Common myeloid progenitor, CD34-positive (primary cell): ENCODE data around the gene NDST4.

Source experiments
- CTCF ChIA-PET: fragments of 350-600 bp; sonication (Branson Sonifier 250); formaldehyde crosslinking; loops from one replicate; lab custom pipeline; 2021; ENCODE audit warnings: antibody characterized with exemption; lab: Charles Lee
- POLR2A ChIA-PET: fragments of 350-600 bp; sonication (Branson Sonifier 250); formaldehyde crosslinking; loops from one replicate; lab custom pipeline; 2021; ENCODE audit warnings: antibody characterized with exemption; lab: Charles Lee
- DNase-seq, 3 donors: peaks; one replicate each; pipeline versions ENCODE4 v3.0.0 to v3.0.0-alpha.2; 2013
- H3K27ac ChIP-seq, 2 experiments: 1 replicate in 1 of 2; 2 replicates in 1 of 2; pipeline ENCODE4 v1.7.0; 2013; ENCODE audit warnings: inconsistent platforms in 2 of 2, low read length in 2 of 2, mild to moderate bottlenecking in 2 of 2, low read depth in 1 of 2, moderate library complexity in 1 of 2; ENCODE audit not compliant: severe bottlenecking in 2 of 2, insufficient read depth in 1 of 2, poor library complexity in 1 of 2
- H3K27me3 ChIP-seq, 5 experiments: replicated peaks in 2 of 5; 1 replicate in 3 of 5; 2 replicates in 2 of 5; pipeline versions ENCODE4 v1.6.1 to v1.7.0; 2013; ENCODE audit warnings: low read length in 4 of 5, mild to moderate bottlenecking in 2 of 5, moderate library complexity in 2 of 5, inconsistent platforms in 1 of 5; ENCODE audit not compliant: insufficient read depth in 5 of 5, control insufficient read depth in 4 of 5
- H3K36me3 ChIP-seq, 4 experiments: 1 replicate in 2 of 4; 2 replicates in 2 of 4; pipeline versions ENCODE4 v1.6.1 to v1.7.0; 2013; ENCODE audit warnings: low read length in 3 of 4, control low read depth in 1 of 4, mild to moderate bottlenecking in 1 of 4; ENCODE audit not compliant: control insufficient read depth in 4 of 4, insufficient read depth in 4 of 4
- H3K4me1 ChIP-seq, 4 experiments: 1 replicate in 3 of 4; 2 replicates in 1 of 4; pipeline versions ENCODE4 v1.6.1 to v1.7.1; 2013; ENCODE audit warnings: low read length in 3 of 4, mild to moderate bottlenecking in 3 of 4, control low read depth in 1 of 4, inconsistent platforms in 1 of 4, moderate library complexity in 1 of 4; ENCODE audit not compliant: control insufficient read depth in 4 of 4, insufficient read depth in 4 of 4; ENCODE audit errors: control extremely low read depth in 1 of 4
- H3K4me3 ChIP-seq, 7 experiments: 1 replicate in 4 of 7; 2 replicates in 3 of 7; pipeline versions ENCODE4 v1.5.1 to v1.7.0; 2013; ENCODE audit warnings: mild to moderate bottlenecking in 7 of 7, low read length in 6 of 7, moderate library complexity in 6 of 7, inconsistent platforms in 2 of 7, low read depth in 2 of 7, control low read depth in 1 of 7; ENCODE audit not compliant: insufficient read depth in 4 of 7, control insufficient read depth in 1 of 7; ENCODE audit errors: extremely low read depth in 1 of 7
- H3K9me3 ChIP-seq, 5 experiments: 1 replicate in 4 of 5; 2 replicates in 1 of 5; pipeline versions ENCODE4 v1.6.1 to v1.7.1; 2013; ENCODE audit warnings: low read length in 4 of 5, mild to moderate bottlenecking in 2 of 5, inconsistent platforms in 1 of 5, low read depth in 1 of 5, moderate library complexity in 1 of 5; ENCODE audit not compliant: control insufficient read depth in 4 of 5, insufficient read depth in 2 of 5; ENCODE audit errors: control extremely low read depth in 1 of 5
- WGBS: methylation state at CpG from one replicate; pipeline ENCODE4 v1.1.5; 2013; ENCODE audit not compliant: insufficient coverage; 5-methylcytosine and 5-hydroxymethylcytosine counted together

Gene NDST4

GRCh38 chr4:115145393-115146160 is 32.2 kb upstream of the NDST4 start:
- Histone ChIP-seq H3K4me3 (no peak overlapping the region), H3K9me3 (no peaks in the 10 kb centered on the region), H3K36me3 (no peaks in the 10 kb centered on the region), H3K4me1 (no peaks in the 10 kb centered on the region), H3K27me3 (no peaks in the 10 kb centered on the region), H3K27ac (no peak overlapping the region)
- 97% methylated on average over 3 of the region's 3 CpGs for WGBS
- ChIA-PET CTCF (no interaction called here), POLR2A (no interaction called here)
- no peak for DNase-seq

GRCh38 chr4:115128037-115128436 is 14.6 kb upstream of the NDST4 start:
- 100% methylated on average over 1 of the region's 2 CpGs for WGBS
- H3K9me3 ChIP-seq: no peaks in the 10 kb centered on the region
- no peak for DNase-seq
- H3K4me1 ChIP-seq: no peaks in the 10 kb centered on the region
- peaks cover 0 to 3% (median 0%) of the 10 kb centered on the region in 5 experiments for H3K27me3 ChIP-seq
- POLR2A ChIA-PET: no interaction called here
- H3K27ac ChIP-seq: no peak overlapping the region
- no peak overlapping the region for H3K4me3 ChIP-seq
- no peaks in the 10 kb centered on the region for H3K36me3 ChIP-seq
- CTCF ChIA-PET: interaction anchor here (1.1 kb wide), 1 partner anchor 9 kb away, joined by 3 read pairs; no protein-coding TSS in a partner anchor

- Histone ChIP-seq H3K36me3 (no peaks in the 10 kb centered on the region), H3K4me3 (no peak overlapping the region), H3K27me3 (peaks cover 0 to 3% (median 0%) of the 10 kb centered on the region in 5 experiments), H3K9me3 (no peaks in the 10 kb centered on the region), H3K4me1 (no peaks in the 10 kb centered on the region), H3K27ac (no peak overlapping the region)
- ChIA-PET CTCF (interaction anchor here (0.9 kb wide), 1 partner anchor 410 kb away, joined by 3 read pairs; no protein-coding TSS in a partner anchor), POLR2A (no interaction called here)
- WGBS: 73% methylated on average over 2 of the region's 2 CpGs
- DNase-seq: no peak
Observed at GRCh38 chr4:115126491-115126890, 13.1 kb upstream of the NDST4 start.

- Histone ChIP-seq H3K27ac (no peak overlapping the region), H3K27me3 (no peaks in the 10 kb centered on the region), H3K4me1 (peaks cover 0 to 5% (median 0%) of the 10 kb centered on the region in 4 experiments), H3K4me3 (no peak overlapping the region), H3K9me3 (no peaks in the 10 kb centered on the region), H3K36me3 (no peaks in the 10 kb centered on the region)
- ChIA-PET CTCF (no interaction called here), POLR2A (no interaction called here)
- no peak for DNase-seq
- WGBS: no CpG with 5 or more reads among the region's 2 CpGs
Observed at GRCh38 chr4:115121351-115122043, 8.1 kb upstream of the NDST4 start.

GRCh38 chr4:115119804-115120352 is 6.5 kb upstream of the NDST4 start:
- POLR2A ChIA-PET: no interaction called here
- Histone ChIP-seq H3K27ac (no peak overlapping the region), H3K4me3 (no peak overlapping the region), H3K4me1 (peaks cover 0 to 5% (median 0%) of the 10 kb centered on the region in 4 experiments), H3K27me3 (no peaks in the 10 kb centered on the region), H3K36me3 (no peaks in the 10 kb centered on the region), H3K9me3 (no peaks in the 10 kb centered on the region)
- DNase-seq: peak; percentile 6 to 43 (median 30)
- CTCF ChIA-PET: interaction anchor here (0.9 to 1.5 kb wide), 4 partner anchors 412 to 733 kb away, joined by 3 to 10 read pairs (median 6); no protein-coding TSS in a partner anchor
- no CpG with 5 or more reads among the region's 1 CpG for WGBS

GRCh38 chr4:115117651-115118050 is 4.2 kb upstream of the NDST4 start:
- Histone ChIP-seq H3K36me3 (no peaks in the 10 kb centered on the region), H3K4me3 (no peak overlapping the region), H3K27ac (no peak overlapping the region), H3K4me1 (peaks cover 0 to 5% (median 0%) of the 10 kb centered on the region in 4 experiments), H3K27me3 (peaks cover 0 to 8% (median 0%) of the 10 kb centered on the region in 5 experiments), H3K9me3 (no peaks in the 10 kb centered on the region)
- no CpG with 5 or more reads among the region's 3 CpGs for WGBS
- no peak for DNase-seq
- ChIA-PET CTCF (no interaction called here), POLR2A (no interaction called here)
